ENCODE data around the gene FAM136A.
A peak's percentile ranks its signal among the peaks of the same experiment; 100 is the strongest.

FAM136A gene

GRCh38 chr2:70340075-70340474, 38.2 kb upstream of the FAM136A start:
- no peaks in the 10 kb centered on the region for H3K27me3 ChIP-seq (ENCODE audit: insufficient read depth, low read length, poor library complexity, severe bottlenecking)
- peaks cover 7% of the 10 kb centered on the region for H3K4me1 ChIP-seq (ENCODE audit: insufficient read depth, low read length, poor library complexity, severe bottlenecking)
- H3K9ac ChIP-seq (ENCODE audit: low read depth, low read length, poor library complexity, severe bottlenecking) = no peak overlapping the region
- no peaks in the 10 kb centered on the region for H3K9me2 ChIP-seq (replicated peaks; ENCODE audit: low read depth, low read length)
- H4K20me1 ChIP-seq (ENCODE audit: insufficient read depth, low read length, poor library complexity, severe bottlenecking) = no peaks in the 10 kb centered on the region
- H2AFZ ChIP-seq (ENCODE audit: low read length) = no peak overlapping the region
- no peaks in the 10 kb centered on the region for H3K9me3 ChIP-seq (ENCODE audit: insufficient read depth, low read depth, low read length)
- no peak for TF ChIP-seq EZH2phosphoT487 (IDR thresholded peaks at IDR 0.05; ENCODE audit: borderline replicate concordance)
- TF ChIP-seq, protein P1, sequence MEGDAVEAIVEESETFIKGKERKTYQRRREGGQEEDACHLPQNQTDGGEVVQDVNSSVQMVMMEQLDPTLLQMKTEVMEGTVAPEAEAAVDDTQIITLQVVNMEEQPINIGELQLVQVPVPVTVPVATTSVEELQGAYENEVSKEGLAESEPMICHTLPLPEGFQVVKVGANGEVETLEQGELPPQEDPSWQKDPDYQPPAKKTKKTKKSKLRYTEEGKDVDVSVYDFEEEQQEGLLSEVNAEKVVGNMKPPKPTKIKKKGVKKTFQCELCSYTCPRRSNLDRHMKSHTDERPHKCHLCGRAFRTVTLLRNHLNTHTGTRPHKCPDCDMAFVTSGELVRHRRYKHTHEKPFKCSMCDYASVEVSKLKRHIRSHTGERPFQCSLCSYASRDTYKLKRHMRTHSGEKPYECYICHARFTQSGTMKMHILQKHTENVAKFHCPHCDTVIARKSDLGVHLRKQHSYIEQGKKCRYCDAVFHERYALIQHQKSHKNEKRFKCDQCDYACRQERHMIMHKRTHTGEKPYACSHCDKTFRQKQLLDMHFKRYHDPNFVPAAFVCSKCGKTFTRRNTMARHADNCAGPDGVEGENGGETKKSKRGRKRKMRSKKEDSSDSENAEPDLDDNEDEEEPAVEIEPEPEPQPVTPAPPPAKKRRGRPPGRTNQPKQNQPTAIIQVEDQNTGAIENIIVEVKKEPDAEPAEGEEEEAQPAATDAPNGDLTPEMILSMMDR (conservative IDR thresholded peaks at IDR 0.05; ENCODE audit: low read length) = no peak
- H3F3A ChIP-seq (ENCODE audit: low read depth) = no peaks in the 10 kb centered on the region
- no peaks in the 10 kb centered on the region for H3K79me2 ChIP-seq (ENCODE audit: insufficient read depth, low read length)
- no peaks in the 10 kb centered on the region for H3K36me3 ChIP-seq (ENCODE audit: insufficient read depth, low read length)
- no peak overlapping the region for H3K4me3 ChIP-seq (ENCODE audit: low read length, poor library complexity, severe bottlenecking)
- no peak overlapping the region for H3K4me2 ChIP-seq (ENCODE audit: low read depth, low read length, poor library complexity, severe bottlenecking)

DNA sequence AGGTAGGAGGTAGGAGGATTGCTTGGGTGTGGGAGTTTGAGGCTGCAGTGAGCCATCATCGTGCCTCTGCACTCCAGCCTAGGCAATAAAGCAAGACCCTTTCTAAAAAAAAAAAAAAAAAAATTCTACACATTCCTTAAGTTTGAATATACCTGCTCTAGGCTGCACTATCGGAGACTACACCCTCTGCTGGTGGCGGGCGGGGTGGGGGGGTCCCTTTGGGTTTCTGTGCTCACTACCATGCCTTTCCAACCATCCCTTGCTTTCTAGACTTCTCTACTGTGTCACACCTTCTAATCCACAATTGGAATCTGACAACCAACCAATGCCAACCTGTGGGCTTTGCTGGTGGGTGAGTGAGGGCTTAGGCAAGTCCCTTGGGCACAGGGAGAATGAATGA, 34.7 kb upstream of the FAM136A start:
- Histone ChIP-seq H3K9me3 (ENCODE audit: insufficient read depth, low read depth, low read length) (no peaks in the 10 kb centered on the region), H3K9me2 (replicated peaks; ENCODE audit: low read depth, low read length) (no peaks in the 10 kb centered on the region), H3F3A (ENCODE audit: low read depth) (no peaks in the 10 kb centered on the region), H3K4me2 (ENCODE audit: low read depth, low read length, poor library complexity, severe bottlenecking) (no peak overlapping the region), H3K36me3 (ENCODE audit: insufficient read depth, low read length) (no peaks in the 10 kb centered on the region), H2AFZ (ENCODE audit: low read length) (no peak overlapping the region), H3K27me3 (ENCODE audit: insufficient read depth, low read length, poor library complexity, severe bottlenecking) (no peaks in the 10 kb centered on the region), H3K4me3 (ENCODE audit: low read length, poor library complexity, severe bottlenecking) (no peak overlapping the region), H3K4me1 (ENCODE audit: insufficient read depth, low read length, poor library complexity, severe bottlenecking) (peaks cover 2% of the 10 kb centered on the region), H3K79me2 (ENCODE audit: insufficient read depth, low read length) (no peaks in the 10 kb centered on the region), H4K20me1 (ENCODE audit: insufficient read depth, low read length, poor library complexity, severe bottlenecking) (no peaks in the 10 kb centered on the region), H3K9ac (ENCODE audit: low read depth, low read length, poor library complexity, severe bottlenecking) (no peak overlapping the region)
- no peak for TF ChIP-seq EZH2phosphoT487 (IDR thresholded peaks at IDR 0.05; ENCODE audit: borderline replicate concordance)
- TF ChIP-seq, protein P1 (conservative IDR thresholded peaks at IDR 0.05; ENCODE audit: low read length) = 0 out of 2 replicates have a peak, but pooled peaks have one; percentile 9

- Histone ChIP-seq H3K9ac (ENCODE audit: low read depth, low read length, poor library complexity, severe bottlenecking) (no peak overlapping the region), H3K4me3 (ENCODE audit: low read length, poor library complexity, severe bottlenecking) (no peak overlapping the region), H3K9me3 (ENCODE audit: insufficient read depth, low read depth, low read length) (no peaks in the 10 kb centered on the region), H3K36me3 (ENCODE audit: insufficient read depth, low read length) (no peaks in the 10 kb centered on the region), H4K20me1 (ENCODE audit: insufficient read depth, low read length, poor library complexity, severe bottlenecking) (no peaks in the 10 kb centered on the region), H2AFZ (ENCODE audit: low read length) (no peak overlapping the region), H3K9me2 (replicated peaks; ENCODE audit: low read depth, low read length) (no peaks in the 10 kb centered on the region), H3K27me3 (ENCODE audit: insufficient read depth, low read length, poor library complexity, severe bottlenecking) (no peaks in the 10 kb centered on the region), H3F3A (ENCODE audit: low read depth) (no peaks in the 10 kb centered on the region), H3K4me1 (ENCODE audit: insufficient read depth, low read length, poor library complexity, severe bottlenecking) (no peaks in the 10 kb centered on the region), H3K79me2 (ENCODE audit: insufficient read depth, low read length) (no peaks in the 10 kb centered on the region), H3K4me2 (ENCODE audit: low read depth, low read length, poor library complexity, severe bottlenecking) (no peak overlapping the region)
- TF ChIP-seq, protein P1 (conservative IDR thresholded peaks at IDR 0.05; ENCODE audit: low read length) = no peak
- no peak for TF ChIP-seq EZH2phosphoT487 (IDR thresholded peaks at IDR 0.05; ENCODE audit: borderline replicate concordance)
These were observed 29.1 kb upstream of the FAM136A start for GRCh38 chr2:70331012-70331411.
